ENCODE data around the gene GALNT10. TPM values are rescaled to one million over a fixed set of nuclear protein-coding genes. Genes with fewer than 3 reads are reported as not detected.

The GALNT10 gene
- total RNA-seq, 1 donor from 2014 or later, result 11.5 TPM

DNA sequence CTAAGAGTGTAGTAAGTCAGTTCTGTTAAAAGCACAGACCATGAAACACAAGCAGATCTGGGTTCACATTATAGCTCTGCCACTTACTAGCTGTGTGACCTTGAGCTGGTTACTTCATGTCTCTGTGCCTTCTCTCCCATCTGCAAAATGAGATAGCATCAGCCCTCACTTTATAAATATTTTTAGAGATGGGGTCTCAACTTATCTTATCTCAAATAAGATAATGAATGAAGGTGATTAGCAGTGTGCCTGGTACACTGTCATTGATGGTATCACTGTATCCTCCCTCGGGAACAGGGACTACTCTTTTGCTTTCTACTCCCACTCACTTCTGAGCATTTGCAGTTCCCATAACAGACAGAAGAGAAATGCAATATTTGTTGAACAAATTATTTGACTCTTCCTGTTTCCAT lies 52.4 kb downstream of the GALNT10 start:
- no peak overlapping the region for H3K27ac ChIP-seq
- TF ChIP-seq POLR2AphosphoS5 (IDR thresholded peaks at IDR 0.05; ENCODE audit: insufficient read depth in 1 of 2, low read depth in 1 of 2), result no peak
- TF ChIP-seq, protein P1, sequence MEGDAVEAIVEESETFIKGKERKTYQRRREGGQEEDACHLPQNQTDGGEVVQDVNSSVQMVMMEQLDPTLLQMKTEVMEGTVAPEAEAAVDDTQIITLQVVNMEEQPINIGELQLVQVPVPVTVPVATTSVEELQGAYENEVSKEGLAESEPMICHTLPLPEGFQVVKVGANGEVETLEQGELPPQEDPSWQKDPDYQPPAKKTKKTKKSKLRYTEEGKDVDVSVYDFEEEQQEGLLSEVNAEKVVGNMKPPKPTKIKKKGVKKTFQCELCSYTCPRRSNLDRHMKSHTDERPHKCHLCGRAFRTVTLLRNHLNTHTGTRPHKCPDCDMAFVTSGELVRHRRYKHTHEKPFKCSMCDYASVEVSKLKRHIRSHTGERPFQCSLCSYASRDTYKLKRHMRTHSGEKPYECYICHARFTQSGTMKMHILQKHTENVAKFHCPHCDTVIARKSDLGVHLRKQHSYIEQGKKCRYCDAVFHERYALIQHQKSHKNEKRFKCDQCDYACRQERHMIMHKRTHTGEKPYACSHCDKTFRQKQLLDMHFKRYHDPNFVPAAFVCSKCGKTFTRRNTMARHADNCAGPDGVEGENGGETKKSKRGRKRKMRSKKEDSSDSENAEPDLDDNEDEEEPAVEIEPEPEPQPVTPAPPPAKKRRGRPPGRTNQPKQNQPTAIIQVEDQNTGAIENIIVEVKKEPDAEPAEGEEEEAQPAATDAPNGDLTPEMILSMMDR (IDR thresholded peaks at IDR 0.05), result no peak
- TF ChIP-seq POLR2A (IDR thresholded peaks at IDR 0.05), result no peak

DNA sequence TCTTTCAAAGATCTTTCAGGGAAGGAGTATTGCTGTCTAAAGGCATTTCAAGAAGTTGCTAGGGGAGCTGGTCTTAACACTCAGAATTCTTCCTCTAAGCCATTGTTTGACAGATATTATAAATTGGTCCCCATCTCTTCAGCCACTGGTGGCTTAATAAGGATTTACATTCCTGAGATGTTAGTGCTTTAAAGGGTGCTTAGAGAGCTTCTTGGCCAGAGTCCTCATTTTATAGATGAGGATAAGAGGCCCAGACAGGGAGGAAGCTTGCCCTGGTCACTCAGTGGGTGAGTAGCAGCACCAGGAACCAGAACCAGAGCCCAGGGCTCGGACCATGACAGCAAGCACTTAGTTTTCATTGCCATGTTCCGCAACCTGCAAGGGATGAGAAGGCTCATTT lies 53.2 kb downstream of the GALNT10 start:
- intact Hi-C loops (cut with DNase I), result no loop called here
- Histone ChIP-seq H3K36me3 (no peaks in the 10 kb centered on the region), H3K4me1 (peaks cover 6% of the 10 kb centered on the region), H3K27ac (no peak overlapping the region), H3K4me3 (no peak overlapping the region), H3K27me3 (no peaks in the 10 kb centered on the region), H3K9me3 (no peaks in the 10 kb centered on the region)
- TF ChIP-seq POLR2AphosphoS5 (IDR thresholded peaks at IDR 0.05; ENCODE audit: insufficient read depth in 1 of 2, low read depth in 1 of 2), result no peak
- DNase-seq (ENCODE audit: extremely low spot score in 2 of 2), result no peak

More for the DNA sequence above, 52.4 kb downstream of the GALNT10 start:
- DNase-seq (ENCODE audit: extremely low spot score in 2 of 2), result no peak
- H3K36me3 ChIP-seq, result no peaks in the 10 kb centered on the region
- no peaks in the 10 kb centered on the region for H3K27me3 ChIP-seq
- H3K9me3 ChIP-seq, result no peaks in the 10 kb centered on the region
- peaks cover 6% of the 10 kb centered on the region for H3K4me1 ChIP-seq
- intact Hi-C loops (cut with DNase I), result no loop called here
- no peak overlapping the region for H3K4me3 ChIP-seq

DNA sequence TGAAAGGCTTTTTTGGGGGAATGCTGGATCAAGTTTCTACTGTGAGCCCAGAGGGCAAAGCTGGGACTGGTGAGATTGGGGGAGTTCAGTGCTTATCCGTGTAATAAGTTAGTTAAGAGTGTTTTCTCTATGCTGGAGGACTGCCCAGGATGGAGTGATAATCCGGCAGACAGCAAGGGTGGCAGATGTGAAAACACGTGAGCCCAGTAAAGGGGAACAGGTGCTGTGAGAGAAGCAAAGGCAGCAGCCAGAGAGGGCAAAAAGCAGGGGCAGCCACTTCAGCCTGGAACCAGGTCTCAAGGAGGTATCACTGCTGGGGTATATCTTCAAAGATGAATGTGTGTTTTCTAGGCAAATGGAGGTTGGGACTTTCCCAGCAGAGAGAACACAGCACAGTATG lies 53.9 kb downstream of the GALNT10 start:
- Histone ChIP-seq H3K4me3 (no peak overlapping the region), H3K36me3 (no peaks in the 10 kb centered on the region), H3K9me3 (no peaks in the 10 kb centered on the region), H3K27ac (no peak overlapping the region), H3K27me3 (no peaks in the 10 kb centered on the region), H3K4me1 (no peaks in the 10 kb centered on the region)
- TF ChIP-seq POLR2A (IDR thresholded peaks at IDR 0.05), result no peak
- TF ChIP-seq, protein P1 (IDR thresholded peaks at IDR 0.05), result no peak
- no peak for TF ChIP-seq POLR2AphosphoS5 (IDR thresholded peaks at IDR 0.05; ENCODE audit: insufficient read depth in 1 of 2, low read depth in 1 of 2)
- DNase-seq (ENCODE audit: extremely low spot score in 2 of 2), result no peak
- intact Hi-C loops (cut with DNase I), result no loop called here

DNA sequence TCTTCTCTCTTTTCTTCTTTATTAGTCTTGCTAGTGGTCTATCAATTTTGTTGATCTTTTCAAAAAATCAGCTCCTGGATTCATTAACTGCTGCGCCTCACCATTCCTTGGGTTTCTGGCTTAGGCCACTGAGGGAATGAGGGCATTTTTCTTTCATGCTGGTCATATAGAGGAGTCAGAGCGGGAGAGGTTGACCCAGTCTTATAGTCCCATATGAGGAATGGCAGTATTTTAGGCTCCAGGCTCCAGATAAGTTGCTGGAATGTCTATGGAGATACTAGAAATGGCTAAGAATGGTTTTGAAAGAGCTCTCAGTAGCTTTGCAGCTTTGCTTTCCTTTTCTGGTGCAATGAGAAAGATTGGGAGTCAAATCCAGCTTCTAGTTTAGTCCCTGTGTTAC lies 58.2 kb downstream of the GALNT10 start:
- Histone ChIP-seq H3K27ac (no peak overlapping the region), H3K36me3 (no peaks in the 10 kb centered on the region), H3K4me1 (no peaks in the 10 kb centered on the region), H3K9me3 (no peaks in the 10 kb centered on the region), H3K27me3 (no peaks in the 10 kb centered on the region), H3K4me3 (no peak overlapping the region)
- TF ChIP-seq POLR2A (IDR thresholded peaks at IDR 0.05), result no peak
- no peak for TF ChIP-seq POLR2AphosphoS5 (IDR thresholded peaks at IDR 0.05; ENCODE audit: insufficient read depth in 1 of 2, low read depth in 1 of 2)
- TF ChIP-seq, protein P1 (IDR thresholded peaks at IDR 0.05), result no peak
- intact Hi-C loops (cut with DNase I), result no loop called here
- no peak for DNase-seq (ENCODE audit: extremely low spot score in 2 of 2)

DNA sequence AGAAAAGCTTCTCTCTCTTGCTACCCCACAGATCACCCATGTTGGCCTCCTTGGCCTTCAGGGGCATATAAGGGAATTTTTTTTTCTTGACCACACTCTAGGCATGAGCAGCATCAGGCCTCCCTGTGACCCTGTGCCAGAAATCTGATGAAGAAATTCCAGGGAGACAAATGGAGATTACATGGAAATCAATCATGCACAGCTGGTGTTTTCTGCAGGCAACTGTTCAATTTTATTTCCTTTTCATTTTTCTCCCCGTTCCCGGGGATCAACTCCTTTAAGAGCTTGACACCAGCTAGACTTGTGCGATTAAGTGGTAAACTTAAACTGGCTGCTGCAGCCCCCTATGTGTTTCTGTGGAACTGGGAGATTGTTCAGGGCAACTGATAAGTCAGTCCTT lies 59.3 kb downstream of the GALNT10 start:
- H3K4me1 ChIP-seq, result no peaks in the 10 kb centered on the region
- H3K27me3 ChIP-seq, result no peaks in the 10 kb centered on the region
- no peak for DNase-seq (ENCODE audit: extremely low spot score in 2 of 2)
- no peak overlapping the region for H3K4me3 ChIP-seq
- TF ChIP-seq POLR2AphosphoS5 (IDR thresholded peaks at IDR 0.05; ENCODE audit: insufficient read depth in 1 of 2, low read depth in 1 of 2) (no peak), POLR2A (IDR thresholded peaks at IDR 0.05) (no peak)
- TF ChIP-seq, protein P1 (IDR thresholded peaks at IDR 0.05), result no peak
- no peaks in the 10 kb centered on the region for H3K9me3 ChIP-seq
- no peaks in the 10 kb centered on the region for H3K36me3 ChIP-seq
- intact Hi-C loops (cut with DNase I), result no loop called here
- no peak overlapping the region for H3K27ac ChIP-seq
